GM12875 (cell line): ENCODE measurements around the gene SCARB1.

Experiments
- H3K4me3 ChIP-seq: one replicate; pipeline ENCODE4 v1.5.1; 2011; ENCODE audit warnings: low read depth, low read length, control low read depth
- TF ChIP-seq, protein P1 (sequence below): IDR thresholded peaks from 2 replicates; pipeline ENCODE4 v1.5.1; 2011; ENCODE audit warnings: low read depth, mild to moderate bottlenecking, control low read depth, inconsistent platforms, low read length, moderate library complexity, borderline replicate concordance; ENCODE audit not compliant: insufficient read depth

Gene SCARB1

DNA sequence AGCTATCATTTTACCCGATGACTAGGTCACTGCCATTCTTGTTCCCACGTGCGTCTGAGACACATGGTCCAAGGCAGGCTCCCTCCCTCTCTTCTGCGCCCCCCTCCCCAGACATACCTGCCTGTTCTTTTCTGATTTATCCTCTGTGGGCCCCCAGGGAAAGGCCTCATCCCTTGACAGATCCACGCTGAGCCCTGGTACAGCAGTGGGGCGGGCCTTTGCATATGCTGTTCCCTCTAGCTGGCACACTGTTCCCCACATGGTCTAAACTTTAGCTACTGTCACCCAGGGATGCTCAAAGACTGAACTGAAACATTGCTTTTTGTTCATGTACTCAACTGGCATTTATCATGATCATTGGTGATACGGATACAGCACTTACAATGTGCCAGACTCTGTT lies 122.5 kb downstream of the SCARB1 start:
- no peak overlapping the region for H3K4me3 ChIP-seq
- TF ChIP-seq, protein P1, sequence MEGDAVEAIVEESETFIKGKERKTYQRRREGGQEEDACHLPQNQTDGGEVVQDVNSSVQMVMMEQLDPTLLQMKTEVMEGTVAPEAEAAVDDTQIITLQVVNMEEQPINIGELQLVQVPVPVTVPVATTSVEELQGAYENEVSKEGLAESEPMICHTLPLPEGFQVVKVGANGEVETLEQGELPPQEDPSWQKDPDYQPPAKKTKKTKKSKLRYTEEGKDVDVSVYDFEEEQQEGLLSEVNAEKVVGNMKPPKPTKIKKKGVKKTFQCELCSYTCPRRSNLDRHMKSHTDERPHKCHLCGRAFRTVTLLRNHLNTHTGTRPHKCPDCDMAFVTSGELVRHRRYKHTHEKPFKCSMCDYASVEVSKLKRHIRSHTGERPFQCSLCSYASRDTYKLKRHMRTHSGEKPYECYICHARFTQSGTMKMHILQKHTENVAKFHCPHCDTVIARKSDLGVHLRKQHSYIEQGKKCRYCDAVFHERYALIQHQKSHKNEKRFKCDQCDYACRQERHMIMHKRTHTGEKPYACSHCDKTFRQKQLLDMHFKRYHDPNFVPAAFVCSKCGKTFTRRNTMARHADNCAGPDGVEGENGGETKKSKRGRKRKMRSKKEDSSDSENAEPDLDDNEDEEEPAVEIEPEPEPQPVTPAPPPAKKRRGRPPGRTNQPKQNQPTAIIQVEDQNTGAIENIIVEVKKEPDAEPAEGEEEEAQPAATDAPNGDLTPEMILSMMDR: no peak

- no peak overlapping the region for H3K4me3 ChIP-seq
- TF ChIP-seq, protein P1: no peak
These were observed 123.0 kb downstream of the SCARB1 start for GRCh38 chr12:124740691-124741137.

- TF ChIP-seq, protein P1: no peak
- H3K4me3 ChIP-seq: no peak overlapping the region
These were observed 123.6 kb downstream of the SCARB1 start for GRCh38 chr12:124739953-124740561.

GRCh38 chr12:124738636-124739467 lies 124.8 kb downstream of the SCARB1 start:
- no peak overlapping the region for H3K4me3 ChIP-seq
- TF ChIP-seq, protein P1: no peak

DNA sequence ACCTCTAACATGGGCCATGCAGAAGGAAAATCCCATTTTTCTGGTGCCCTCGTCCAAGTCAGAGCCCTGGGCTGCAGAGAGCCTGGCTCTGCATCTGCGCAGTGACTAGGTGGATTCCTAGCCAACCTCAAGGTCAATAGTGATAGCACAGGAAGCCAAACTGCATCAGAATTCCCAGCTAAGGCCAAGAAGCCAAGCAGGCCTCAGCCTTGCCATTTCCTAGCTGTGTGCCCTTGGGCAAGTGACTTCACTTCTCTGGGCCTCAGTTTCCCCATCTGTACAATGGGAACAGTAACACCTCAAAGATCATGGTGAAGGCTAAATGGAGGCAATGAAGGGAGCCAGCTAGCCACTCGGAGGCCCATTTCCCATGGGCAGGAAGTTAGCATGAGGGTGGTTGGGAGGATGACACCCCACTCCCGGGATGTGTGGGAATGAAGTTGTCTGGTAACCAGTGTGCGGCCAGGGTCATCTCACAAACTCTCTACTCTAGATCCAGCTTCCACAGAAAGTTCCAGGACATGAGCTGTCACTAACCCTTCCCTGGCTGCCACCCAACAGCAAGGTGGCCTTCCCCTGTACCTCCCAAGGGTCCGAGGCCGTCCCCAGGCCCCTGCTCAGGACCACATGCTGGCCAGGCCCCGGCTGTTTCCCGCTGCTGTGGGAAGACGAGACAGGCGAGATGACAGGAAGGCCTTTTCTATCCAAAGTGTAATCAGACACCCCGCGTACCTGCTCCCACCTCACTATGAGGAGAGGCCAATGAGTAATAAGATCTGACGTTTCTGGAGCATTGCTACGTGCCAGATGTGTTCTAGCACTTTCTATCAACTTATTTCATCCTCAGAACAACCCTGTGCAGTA lies 125.7 kb downstream of the SCARB1 start:
- TF ChIP-seq, protein P1: no peak
- no peak overlapping the region for H3K4me3 ChIP-seq

DNA sequence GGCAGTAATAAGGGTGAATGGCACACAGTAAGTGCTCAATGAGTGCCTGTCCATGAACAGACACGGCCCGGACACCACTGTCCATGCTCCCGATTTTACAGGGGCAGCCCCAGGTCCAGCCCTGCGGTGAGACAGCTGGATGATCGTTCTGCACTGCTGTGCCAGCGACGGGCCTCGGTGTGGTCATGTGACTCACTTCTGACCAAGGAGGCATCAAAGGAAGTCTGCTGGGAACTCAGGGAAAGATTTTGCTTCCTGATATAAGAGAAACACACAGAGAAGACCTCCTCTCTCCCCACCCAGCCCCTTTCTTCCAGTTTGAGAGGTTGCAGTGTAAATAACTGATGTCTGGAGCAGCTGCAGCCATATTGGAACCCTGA lies 126.6 kb downstream of the SCARB1 start:
- TF ChIP-seq, protein P1: no peak

More for the DNA sequence above, 126.6 kb downstream of the SCARB1 start:
- H3K4me3 ChIP-seq: no peak overlapping the region
